GM10266 (cell line): Measurements from ENCODE around the gene CDC42EP5.

Experiments
- DNase-seq: peaks from one replicate; pipeline ENCODE4 v3.0.0; 2012; ENCODE audit errors: extremely low spot score
- TF ChIP-seq, protein P1 (sequence below): IDR thresholded peaks from 2 replicates; pipeline ENCODE4 v1.5.1; 2012; ENCODE audit warnings: mild to moderate bottlenecking, low read depth; ENCODE audit not compliant: control insufficient read depth, insufficient read depth; ENCODE audit errors: missing control alignments

Gene CDC42EP5

DNA sequence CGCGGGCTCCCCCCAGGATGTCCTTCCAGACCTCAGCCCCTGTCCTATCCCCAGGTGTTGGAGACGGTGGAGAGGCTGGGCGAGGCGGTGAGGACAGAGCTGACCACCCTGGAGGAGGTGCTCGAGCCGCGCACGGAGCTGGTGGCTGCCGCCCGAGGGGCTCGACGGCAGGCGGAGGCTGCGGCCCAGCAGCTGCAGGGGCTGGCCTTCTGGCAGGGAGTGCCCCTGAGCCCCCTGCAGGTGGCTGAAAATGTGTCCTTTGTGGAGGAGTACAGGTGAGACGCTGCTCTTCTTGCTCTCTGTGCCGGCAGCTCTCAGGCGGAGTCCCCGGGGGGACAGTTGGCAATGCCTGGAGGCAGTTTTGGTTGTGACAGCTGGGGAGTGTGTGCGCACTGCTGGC lies 51.0 kb downstream of the CDC42EP5 start:
- peak; percentile 21 for DNase-seq
- TF ChIP-seq, protein P1, sequence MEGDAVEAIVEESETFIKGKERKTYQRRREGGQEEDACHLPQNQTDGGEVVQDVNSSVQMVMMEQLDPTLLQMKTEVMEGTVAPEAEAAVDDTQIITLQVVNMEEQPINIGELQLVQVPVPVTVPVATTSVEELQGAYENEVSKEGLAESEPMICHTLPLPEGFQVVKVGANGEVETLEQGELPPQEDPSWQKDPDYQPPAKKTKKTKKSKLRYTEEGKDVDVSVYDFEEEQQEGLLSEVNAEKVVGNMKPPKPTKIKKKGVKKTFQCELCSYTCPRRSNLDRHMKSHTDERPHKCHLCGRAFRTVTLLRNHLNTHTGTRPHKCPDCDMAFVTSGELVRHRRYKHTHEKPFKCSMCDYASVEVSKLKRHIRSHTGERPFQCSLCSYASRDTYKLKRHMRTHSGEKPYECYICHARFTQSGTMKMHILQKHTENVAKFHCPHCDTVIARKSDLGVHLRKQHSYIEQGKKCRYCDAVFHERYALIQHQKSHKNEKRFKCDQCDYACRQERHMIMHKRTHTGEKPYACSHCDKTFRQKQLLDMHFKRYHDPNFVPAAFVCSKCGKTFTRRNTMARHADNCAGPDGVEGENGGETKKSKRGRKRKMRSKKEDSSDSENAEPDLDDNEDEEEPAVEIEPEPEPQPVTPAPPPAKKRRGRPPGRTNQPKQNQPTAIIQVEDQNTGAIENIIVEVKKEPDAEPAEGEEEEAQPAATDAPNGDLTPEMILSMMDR, result no peak

DNA sequence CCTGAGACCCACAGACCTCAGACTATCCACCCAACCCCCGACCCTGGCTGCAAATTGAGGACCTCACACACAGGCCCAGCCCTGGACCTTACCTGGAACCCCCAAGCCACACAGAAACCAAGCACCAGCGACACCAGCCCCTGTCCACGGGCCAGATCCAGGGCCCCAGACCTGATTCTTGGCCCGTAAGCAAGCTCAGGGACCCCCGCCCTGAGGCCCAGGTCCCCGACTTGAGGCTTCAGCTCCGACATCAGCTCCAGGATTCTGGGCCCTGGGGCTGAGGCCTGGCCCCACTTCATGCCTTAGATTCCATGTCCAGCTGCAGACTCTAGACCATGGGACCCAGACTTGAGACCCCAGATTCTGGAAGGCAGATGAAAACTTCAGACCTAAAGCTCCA lies 51.6 kb downstream of the CDC42EP5 start:
- TF ChIP-seq, protein P1, result no peak
- peak; percentile 18 for DNase-seq

DNA sequence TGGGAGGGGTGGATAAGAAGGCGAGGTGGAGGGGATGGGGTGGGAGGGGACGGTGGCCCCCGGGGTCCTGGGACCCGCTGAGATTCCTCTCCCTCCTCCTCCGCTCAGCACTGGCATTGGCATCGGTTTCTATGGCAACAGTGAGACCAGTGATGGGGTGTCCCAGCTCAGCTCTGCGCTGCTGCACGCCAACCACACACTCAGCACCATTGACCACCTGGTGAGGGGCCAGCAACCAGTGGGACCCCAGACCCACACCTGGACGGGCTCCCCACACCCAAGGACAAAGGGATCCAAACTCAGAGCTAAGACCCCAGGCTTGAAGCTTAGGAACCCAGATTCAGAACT lies 52.0 kb downstream of the CDC42EP5 start:
- TF ChIP-seq, protein P1, result no peak
- peak; percentile 34 for DNase-seq

DNA sequence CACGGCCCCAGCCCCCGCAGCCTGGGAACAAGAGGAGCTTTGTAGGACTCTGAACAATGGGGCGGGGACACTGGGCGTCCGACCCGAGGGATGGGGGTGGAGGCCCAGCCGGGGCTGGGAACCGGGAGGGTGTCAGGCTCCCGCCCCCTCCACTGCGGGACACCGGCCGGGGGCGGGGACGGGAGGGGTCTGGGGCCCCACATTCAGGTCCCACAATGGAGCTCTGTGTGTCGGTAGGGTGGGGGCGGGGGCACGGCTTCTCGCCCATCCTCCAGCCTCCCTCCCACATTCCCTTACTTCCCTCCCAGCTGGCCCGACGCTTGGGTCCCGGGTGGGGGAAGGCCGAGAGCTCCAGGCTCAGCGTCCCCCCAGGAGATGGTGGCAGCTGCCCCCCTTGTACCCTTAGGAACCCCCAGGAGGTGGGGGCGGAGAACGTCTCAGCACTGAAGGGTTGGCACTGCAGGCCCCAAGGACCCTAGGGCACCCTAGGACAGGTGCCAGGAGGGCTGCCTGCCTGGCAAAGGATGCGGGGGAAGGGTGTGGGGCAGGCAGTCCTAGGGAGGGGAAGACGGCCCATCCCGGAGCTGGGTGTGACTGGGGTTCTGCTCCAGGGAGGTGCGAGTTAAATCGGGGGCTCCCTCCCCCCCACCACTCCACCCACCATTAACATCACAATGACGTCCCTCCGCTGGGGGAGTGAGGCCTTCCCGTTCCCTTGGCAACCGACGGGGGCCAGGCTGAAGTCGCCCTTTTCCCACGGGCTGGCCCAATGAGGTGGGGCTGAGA lies 52.5 kb downstream of the CDC42EP5 start:
- DNase-seq, result peak; percentile 41
- TF ChIP-seq, protein P1, result no peak

DNA sequence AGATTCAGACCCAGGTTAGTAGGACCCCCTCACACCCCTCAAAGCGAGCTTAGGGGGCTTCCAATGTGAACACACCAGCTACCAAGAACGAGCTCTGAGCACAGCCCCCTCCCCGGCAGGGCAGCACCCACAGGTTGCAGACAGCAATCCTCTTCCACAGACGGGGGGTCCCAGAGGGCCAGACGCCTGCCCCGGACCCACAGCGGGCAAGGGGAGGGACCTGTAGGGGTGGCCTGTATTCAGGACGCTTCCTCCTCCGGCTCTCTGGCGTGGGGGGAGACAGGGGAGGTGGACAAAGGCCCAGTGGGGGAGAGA lies 53.1 kb downstream of the CDC42EP5 start:
- TF ChIP-seq, protein P1, result no peak
- peak; percentile 38 for DNase-seq

DNA sequence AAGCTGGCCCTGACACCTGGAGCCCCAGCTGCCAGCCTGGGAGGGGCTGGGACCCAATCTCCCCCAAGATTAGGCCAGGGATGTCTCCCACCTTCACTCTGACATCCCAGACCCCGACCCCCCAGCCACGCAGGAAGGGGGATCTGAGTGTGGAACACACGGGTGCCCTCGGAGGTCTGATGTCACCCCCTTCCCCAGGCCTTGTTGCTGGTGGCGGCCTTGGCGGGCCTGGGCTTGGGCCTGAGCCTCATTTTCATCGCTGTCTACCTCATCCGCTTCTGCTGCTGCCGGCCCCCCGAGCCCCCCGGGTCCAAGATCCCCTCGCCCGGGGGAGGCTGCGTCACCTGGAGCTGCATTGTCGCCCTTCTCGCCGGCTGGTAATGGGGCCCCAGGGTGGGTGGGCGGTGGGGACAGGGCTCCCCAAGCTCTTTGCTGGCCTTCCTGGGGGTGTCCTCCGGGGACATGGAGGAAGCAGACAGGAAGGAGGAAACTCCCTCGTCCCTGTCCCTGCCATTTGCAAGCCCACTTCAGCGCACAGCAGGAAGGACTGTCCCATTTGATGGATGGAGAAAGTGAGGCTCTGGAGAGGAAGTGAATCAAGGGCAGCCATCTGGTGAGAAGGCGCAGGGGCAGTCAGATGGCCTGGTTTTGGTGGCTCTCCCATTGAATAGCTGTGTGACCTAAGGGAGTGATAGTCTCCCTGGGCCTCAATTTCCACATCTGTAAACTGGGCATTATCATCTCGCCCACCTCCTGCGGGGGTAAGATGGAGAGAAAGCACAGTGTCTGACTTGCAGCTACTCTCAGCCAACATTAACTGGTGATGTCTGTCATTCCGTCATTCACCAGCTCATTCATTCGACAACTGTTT lies 53.9 kb downstream of the CDC42EP5 start:
- TF ChIP-seq, protein P1, result no peak
- DNase-seq, result peak; percentile 36
